H1 (cell line): ENCODE data around the gene PGLYRP2. TPM values are rescaled to one million over a fixed set of nuclear protein-coding genes. Genes with fewer than 3 reads are reported as not detected.

Experiments
- ATF2 ChIP-seq: IDR thresholded peaks from 2 replicates; pipeline ENCODE4 v1.6.1; 2012; ENCODE audit warnings: low read length, inconsistent platforms
- BCL11A ChIP-seq, 2 experiments: IDR thresholded peaks; one replicate each; pipeline ENCODE4 v1.6.1; 2011; ENCODE audit warnings: low read depth in 2 of 2, low read length in 2 of 2, mild to moderate bottlenecking in 2 of 2
- CBX5 ChIP-seq: fragments of 300-800, 300-1000 bp; sonication (generic); IDR thresholded peaks from 2 replicates; pipeline ENCODE4 v1.7.1; 2016; ENCODE audit warnings: antibody characterized with exemption, low read length, low read depth
- CEBPB ChIP-seq: IDR thresholded peaks from 2 replicates; pipeline ENCODE4 v1.6.1; 2012; ENCODE audit warnings: low read depth, low read length
- CHD1 ChIP-seq: IDR thresholded peaks from 2 replicates; pipeline ENCODE4 v1.6.1; 2012; ENCODE audit warnings: low read depth, low read length, improper control_type of control experiment
- EGR1 ChIP-seq: IDR thresholded peaks from 2 replicates; pipeline ENCODE4 v1.6.1; 2011; ENCODE audit warnings: low read depth, low read length, borderline replicate concordance
- EZH2 ChIP-seq: fragments of 200-600 bp; sonication (generic); IDR thresholded peaks from 2 replicates; pipeline ENCODE4 v1.7.1; 2012; ENCODE audit warnings: low read depth, mild to moderate bottlenecking, moderate library complexity, low read length, inconsistent platforms; ENCODE audit not compliant: severe bottlenecking
- GTF2F1 ChIP-seq: IDR thresholded peaks from 2 replicates; pipeline ENCODE4 v1.6.1; 2012; ENCODE audit warnings: low read depth, low read length, improper control_type of control experiment, borderline replicate concordance
- JUN ChIP-seq: IDR thresholded peaks from 2 replicates; pipeline ENCODE4 v1.6.1; 2011; ENCODE audit warnings: low read depth, mild to moderate bottlenecking, improper control_type of control experiment, low read length
- JUND ChIP-seq: IDR thresholded peaks from 2 replicates; pipeline ENCODE4 v1.6.1; 2011; ENCODE audit warnings: mild to moderate bottlenecking, improper control_type of control experiment, low read length
- KDM5A ChIP-seq: fragments of 200-600 bp; IDR thresholded peaks from 2 replicates; pipeline ENCODE4 v1.7.1; 2012; ENCODE audit warnings: mild to moderate bottlenecking, low read length, inconsistent platforms, mixed read lengths
- MAFK ChIP-seq: IDR thresholded peaks from 2 replicates; pipeline ENCODE4 v1.6.1; 2012; ENCODE audit warnings: low read depth, mild to moderate bottlenecking, improper control_type of control experiment, low read length
- NRF1 ChIP-seq: IDR thresholded peaks from 2 replicates; pipeline ENCODE4 v1.6.1; 2011; ENCODE audit warnings: mild to moderate bottlenecking, low read depth, low read length, improper control_type of control experiment
- PHF8 ChIP-seq: fragments of 200-600 bp; sonication (generic); conservative IDR thresholded peaks from 2 replicates; pipeline ENCODE4 v1.7.1; 2012; ENCODE audit warnings: low read depth, mild to moderate bottlenecking, inconsistent platforms, low read length, moderate library complexity
- RAD21 ChIP-seq, 2 experiments: IDR thresholded peaks in 1 of 2; conservative IDR thresholded peaks in 1 of 2; 2 replicates each; pipeline ENCODE4 v1.6.1; 2011; ENCODE audit warnings: low read depth in 2 of 2, low read length in 2 of 2, improper control_type of control experiment in 1 of 2, inconsistent platforms in 1 of 2, mild to moderate bottlenecking in 1 of 2, moderate library complexity in 1 of 2
- RFX5 ChIP-seq: IDR thresholded peaks from 2 replicates; pipeline ENCODE4 v1.6.1; 2011; ENCODE audit warnings: low read depth, low read length, improper control_type of control experiment, borderline replicate concordance
- SIX5 ChIP-seq: IDR thresholded peaks from 2 replicates; pipeline ENCODE4 v1.6.1; 2011; ENCODE audit warnings: mild to moderate bottlenecking, low read depth, low read length
- SP4 ChIP-seq: IDR thresholded peaks from 2 replicates; pipeline ENCODE4 v1.6.1; 2012; ENCODE audit warnings: low read length, inconsistent platforms
- SRF ChIP-seq: IDR thresholded peaks from 2 replicates; pipeline ENCODE4 v1.6.1; 2011; ENCODE audit warnings: mild to moderate bottlenecking, low read depth, low read length, moderate library complexity
- TEAD4 ChIP-seq: IDR thresholded peaks from 2 replicates; pipeline ENCODE4 v1.6.1; 2012; ENCODE audit warnings: low read depth, low read length, inconsistent platforms, mixed read lengths
- ZNF274 ChIP-seq: IDR thresholded peaks from 2 replicates; pipeline ENCODE4 v1.7.0; 2012; ENCODE audit warnings: low read length, borderline replicate concordance; ENCODE audit errors: extremely low read depth
- polyA plus RNA-seq, 7 experiments: library from polyadenylated mRNA; depleted of rRNA in 3 of 7; stranded (reverse) in 5 of 7; unstranded in 2 of 7; fragments of >200 nt in 5 of 7; fragments of 200-250 nt in 2 of 7; gene quantifications; 1 replicate in 5 of 7; 2 replicates in 1 of 7; 4 replicates in 1 of 7; pipeline versions ENCODE4 v1.2.1 to v1.2.3, GENCODE V29; 2011 to 2013; ENCODE audit warnings: missing spikeins in 2 of 7, mixed read lengths in 2 of 7
- total RNA-seq: library from RNA; stranded (reverse); fragmentation: NEBNext Ultra II Directional; extraction: Animal tissue kit (Norgen Biotek cat#: 25700); gene quantifications from 2 replicates; pipeline ENCODE4 v1.2.1, GENCODE V29; 2021
- TF ChIP-seq, protein P1 (sequence below): IDR thresholded peaks from 2 replicates; pipeline ENCODE4 v1.6.1; 2011; ENCODE audit warnings: low read depth, mild to moderate bottlenecking, low read length; ENCODE audit not compliant: insufficient read depth

The PGLYRP2 gene
- total and polyA plus RNA-seq, 2 of the 8 experiments (the other 6 are each of a cell fraction or from before 2014, with no cell fraction given) = not detected

GRCh38 chr19:15452111-15453047 lies 26.9 kb downstream of the PGLYRP2 start (continued):
- TF ChIP-seq RFX5 = no peak
- TF ChIP-seq JUND = no peak
- TF ChIP-seq CHD1 = no peak
- TF ChIP-seq PHF8 = peak; percentile 45; the same call in 1 of the 2 replicates
- peak; percentile 62; the same call in 1 of the 2 replicates for TF ChIP-seq TEAD4
- TF ChIP-seq, protein P1, sequence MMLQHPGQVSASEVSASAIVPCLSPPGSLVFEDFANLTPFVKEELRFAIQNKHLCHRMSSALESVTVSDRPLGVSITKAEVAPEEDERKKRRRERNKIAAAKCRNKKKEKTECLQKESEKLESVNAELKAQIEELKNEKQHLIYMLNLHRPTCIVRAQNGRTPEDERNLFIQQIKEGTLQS = no peak
- TF ChIP-seq GTF2F1 = no peak
- no peak for TF ChIP-seq ZNF274
- no peak for TF ChIP-seq SIX5
- no peak for TF ChIP-seq SP4
- no peak for TF ChIP-seq ATF2
- no peak for TF ChIP-seq NRF1
- no peak for TF ChIP-seq EZH2
- no peak for TF ChIP-seq EGR1
- no peak for TF ChIP-seq RAD21 (IDR thresholded peaks at IDR 0.05 in 1 of 2, conservative IDR thresholded peaks at IDR 0.05 in 1 of 2; ENCODE audit: low read depth in 2 of 2, low read length in 2 of 2)
- TF ChIP-seq CEBPB = no peak
- TF ChIP-seq CBX5 = no peak
- no peak for TF ChIP-seq SRF
- no peak for TF ChIP-seq BCL11A (IDR thresholded peaks at IDR 0.05; ENCODE audit: low read depth in 2 of 2, low read length in 2 of 2)
- no peak for TF ChIP-seq MAFK
- TF ChIP-seq KDM5A = no peak
- TF ChIP-seq JUN = no peak
